B cell (primary cell): ENCODE measurements around the gene PDK2. TPM values are rescaled to one million over a fixed set of nuclear protein-coding genes. Genes with fewer than 3 reads are reported as not detected.

Source experiments
- ATAC-seq: fragments of 200-7000 bp; cut with Tn5 transposase; one replicate; pipeline ENCODE4 v1.10.0; 2021; ENCODE audit warnings: low read depth, mild to moderate bottlenecking, moderate number of reproducible peaks, moderate library complexity
- CTCF ChIA-PET: fragments of 350-600 bp; sonication (Branson Sonifier 250); formaldehyde crosslinking; loops from one replicate; lab custom pipeline; 2021; ENCODE audit warnings: antibody characterized with exemption, inconsistent platforms; lab: Charles Lee
- POLR2A ChIA-PET: fragments of 350-600 bp; sonication (Branson Sonifier 250); formaldehyde crosslinking; loops from one replicate; lab custom pipeline; 2021; ENCODE audit warnings: antibody characterized with exemption; lab: Charles Lee
- DNase-seq: peaks from one replicate; pipeline ENCODE4 v3.0.0; 2013
- H2AFZ ChIP-seq: 2 replicates; pipeline ENCODE4 v1.6.1; 2012; ENCODE audit warnings: mild to moderate bottlenecking, low read depth, low read length; ENCODE audit not compliant: insufficient read depth, poor library complexity, severe bottlenecking
- H3K27ac ChIP-seq, 2 donors: 1 replicate in 1 of 2; 2 replicates in 1 of 2; pipeline ENCODE4 v1.5.1; 2012 to 2013; ENCODE audit warnings: low read length in 2 of 2, mild to moderate bottlenecking in 2 of 2, moderate library complexity in 1 of 2
- H3K27me3 ChIP-seq, 4 experiments: fragments of 200-600 bp in 1 of 4; sonication (generic) in 1 of 4; replicated peaks in 1 of 4; 1 replicate in 2 of 4; 2 replicates in 2 of 4; pipeline versions ENCODE4 v1.6.1 to v1.7.0; 2013 to 2016; ENCODE audit warnings: low read length in 3 of 4, mild to moderate bottlenecking in 2 of 4, mixed read lengths in 1 of 4, moderate library complexity in 1 of 4; ENCODE audit not compliant: insufficient read depth in 4 of 4, control insufficient read depth in 3 of 4; ENCODE audit errors: control extremely low read depth in 1 of 4
- H3K36me3 ChIP-seq, 2 experiments: replicated peaks in 1 of 2; 1 replicate in 1 of 2; 2 replicates in 1 of 2; pipeline versions ENCODE4 v1.6.1 to v1.7.1; 2013; ENCODE audit warnings: low read length in 1 of 2; ENCODE audit not compliant: insufficient read depth in 2 of 2, control insufficient read depth in 1 of 2; ENCODE audit errors: control extremely low read depth in 1 of 2, extremely low read depth in 1 of 2
- H3K4me1 ChIP-seq, 2 donors: fragments of 200-600 bp in 1 of 2; sonication (generic) in 1 of 2; 1 replicate in 1 of 2; 2 replicates in 1 of 2; pipeline versions ENCODE4 v1.5.1 to v1.6.1; 2013 to 2017; ENCODE audit warnings: low read length in 2 of 2; ENCODE audit not compliant: control insufficient read depth in 2 of 2, insufficient read depth in 2 of 2
- H3K4me2 ChIP-seq: replicated peaks from 2 replicates; pipeline ENCODE3; 2012; ENCODE audit warnings: mild to moderate bottlenecking, low read depth, low read length; ENCODE audit not compliant: poor library complexity, severe bottlenecking
- H3K4me3 ChIP-seq, 5 experiments: fragments of 200-600 bp in 1 of 5; sonication (generic) in 1 of 5; 1 replicate in 3 of 5; 2 replicates in 2 of 5; pipeline versions ENCODE4 v1.5.1 to v1.7.0; 2011 to 2016; ENCODE audit warnings: low read length in 4 of 5, mild to moderate bottlenecking in 4 of 5, low read depth in 2 of 5, control low read depth in 1 of 5, moderate library complexity in 1 of 5; ENCODE audit not compliant: insufficient read depth in 1 of 5; ENCODE audit errors: control extremely low read depth in 1 of 5, extremely low read depth in 1 of 5
- H3K79me2 ChIP-seq: fragments of 200-600 bp; sonication (generic); one replicate; pipeline ENCODE4 v1.6.0; 2016; ENCODE audit warnings: low read length; ENCODE audit not compliant: control insufficient read depth, insufficient read depth
- H3K9ac ChIP-seq: fragments of 200-600 bp; sonication (generic); 2 replicates; pipeline ENCODE4 v1.6.1; 2017; ENCODE audit warnings: mild to moderate bottlenecking, low read length, moderate library complexity
- H3K9me3 ChIP-seq, 3 donors: one replicate each; pipeline versions ENCODE4 v1.6.1 to v1.7.1; 2013; ENCODE audit warnings: low read length in 2 of 3; ENCODE audit not compliant: control insufficient read depth in 2 of 3, insufficient read depth in 1 of 3; ENCODE audit errors: control extremely low read depth in 1 of 3
- H4K20me1 ChIP-seq: 2 replicates; pipeline ENCODE4 v1.6.0; 2012; ENCODE audit warnings: mild to moderate bottlenecking, low read length; ENCODE audit not compliant: insufficient read depth, control insufficient read depth, poor library complexity, severe bottlenecking
- H3K27ac Mint-ChIP-seq: one replicate; pipeline ENCODE4 v1.8.0; 2021; ENCODE audit warnings: mixed read lengths
- H3K27me3 Mint-ChIP-seq: one replicate; pipeline ENCODE4 v1.8.0; 2021; ENCODE audit warnings: mixed read lengths
- H3K4me1 Mint-ChIP-seq: one replicate; pipeline ENCODE4 v1.8.0; 2021; ENCODE audit warnings: mixed read lengths
- H3K4me3 Mint-ChIP-seq: one replicate; pipeline ENCODE4 v1.8.0; 2021; ENCODE audit warnings: mixed read lengths
- H3K9me3 Mint-ChIP-seq: one replicate; pipeline ENCODE4 v1.8.0; 2022; ENCODE audit warnings: mixed read lengths; ENCODE audit not compliant: insufficient read depth
- CTCF ChIP-seq: fragments of 200-600 bp; IDR thresholded peaks from one replicate; pipeline ENCODE4 v1.8.0; 2022; ENCODE audit warnings: antibody characterized with exemption, mild to moderate bottlenecking
- EZH2 ChIP-seq: IDR thresholded peaks from 2 replicates; pipeline ENCODE4 v1.6.1; 2012; ENCODE audit warnings: borderline replicate concordance, low read depth, mild to moderate bottlenecking, moderate library complexity, low read length; ENCODE audit not compliant: insufficient read depth, poor library complexity, severe bottlenecking
- WGBS: methylation state at CpG from one replicate; pipeline ENCODE4 v1.1.5; 2013; ENCODE audit warnings: missing lambda C conversion rate; ENCODE audit not compliant: insufficient coverage; 5-methylcytosine and 5-hydroxymethylcytosine counted together
- intact Hi-C: fragments of 100-400 bp; cut with micrococcal nuclease; formaldehyde crosslinking; loops from one replicate; pipeline ENCODE4 v1.10.0; 2022
- polyA plus RNA-seq: library from polyadenylated mRNA; depleted of rRNA; stranded (reverse); fragments of >200 nt; gene quantifications from 2 replicates; pipeline ENCODE4 v1.2.3, GENCODE V29; 2012
- total RNA-seq, 2 donors: library from RNA; stranded (reverse); fragments of 120-200 nt in 1 of 2; gene quantifications; 1 replicate in 1 of 2; 2 replicates in 1 of 2; pipeline versions ENCODE4 v1.2.3 to v1.2.4, GENCODE V29; 2013 to 2022

The PDK2 gene
- total and polyA plus RNA-seq, 2 donors (not counting 1 experiment from before 2014, with no cell fraction given) = 35.2 to 73.2 TPM

- H3K9ac ChIP-seq = no peak overlapping the region
- H4K20me1 ChIP-seq = no peaks in the 10 kb centered on the region
- peaks cover 0 to 19% (median 0%) of the 10 kb centered on the region in 4 experiments for H3K27me3 ChIP-seq
- peaks cover 3 to 8% of the 10 kb centered on the region in 2 donors for H3K4me1 ChIP-seq
- WGBS = 64% methylated on average over 1 of the region's 2 CpGs
- no peak overlapping the region for H3K27ac Mint-ChIP-seq
- CTCF ChIA-PET = interaction anchor here (0.7 kb wide), 1 partner anchor 178 kb away, joined by 3 read pairs; no protein-coding TSS in a partner anchor
- POLR2A ChIA-PET = no interaction called here
- H3K4me3 Mint-ChIP-seq = no peak overlapping the region
- no peak overlapping the region for H3K4me2 ChIP-seq
- no peak overlapping the region for H3K27ac ChIP-seq
- ATAC-seq (no peak), DNase-seq (no peak)
- H3K27me3 Mint-ChIP-seq = peaks cover 22% of the 10 kb centered on the region
- TF ChIP-seq CTCF (no peak), EZH2 (no peak)
- peaks cover 11% of the 10 kb centered on the region for H3K4me1 Mint-ChIP-seq
- H3K4me3 ChIP-seq = no peak overlapping the region
- peaks cover 0 to 3% (median 0%) of the 10 kb centered on the region in 3 donors for H3K9me3 ChIP-seq
- no peak overlapping the region for H2AFZ ChIP-seq
- no peaks in the 10 kb centered on the region for H3K79me2 ChIP-seq
- H3K36me3 ChIP-seq = no peaks in the 10 kb centered on the region
- intact Hi-C loops = no loop called here
- H3K9me3 Mint-ChIP-seq = no peaks in the 10 kb centered on the region
Observed at GRCh38 chr17:50051606-50052005, 43.5 kb upstream of the PDK2 start.

GRCh38 chr17:50052241-50052796 lies 42.8 kb upstream of the PDK2 start:
- Mint-ChIP-seq H3K4me3 (no peak overlapping the region), H3K9me3 (no peaks in the 10 kb centered on the region), H3K27ac (no peak overlapping the region), H3K4me1 (peaks cover 18% of the 10 kb centered on the region), H3K27me3 (peaks cover 17% of the 10 kb centered on the region)
- Histone ChIP-seq H4K20me1 (no peaks in the 10 kb centered on the region), H3K27me3 (peaks cover 0 to 22% (median 2%) of the 10 kb centered on the region in 4 experiments), H3K9me3 (peaks cover 0 to 3% (median 0%) of the 10 kb centered on the region in 3 donors), H2AFZ (no peak overlapping the region), H3K36me3 (no peaks in the 10 kb centered on the region), H3K27ac (no peak overlapping the region), H3K79me2 (no peaks in the 10 kb centered on the region), H3K4me3 (no peak overlapping the region), H3K4me1 (peaks cover 10 to 15% of the 10 kb centered on the region in 2 donors), H3K4me2 (no peak overlapping the region), H3K9ac (no peak overlapping the region)
- ATAC-seq = no peak
- POLR2A ChIA-PET = no interaction called here
- TF ChIP-seq CTCF (no peak), EZH2 (no peak)
- intact Hi-C loops = no loop called here
- 100% methylated on average over 4 of the region's 6 CpGs for WGBS
- DNase-seq = no peak
- CTCF ChIA-PET = no interaction called here
